Skin of body (tissue), 2 donors: ENCODE data around the gene KIAA0319L. TPM values are rescaled to one million over a fixed set of nuclear protein-coding genes. Genes with fewer than 3 reads are reported as not detected.

Experiments
- DNase-seq: peaks from one replicate; lab custom pipeline; 2025; lab: John Stamatoyannopoulos, UW
- total RNA-seq: library from RNA; depleted of rRNA; stranded (reverse); fragments of >200 nt; gene quantifications from one replicate; pipeline ENCODE4 v1.2.3, GENCODE V29; 2014

Gene KIAA0319L
- total RNA-seq, 1 donor from 2014 or later = 36.4 TPM

DNA sequence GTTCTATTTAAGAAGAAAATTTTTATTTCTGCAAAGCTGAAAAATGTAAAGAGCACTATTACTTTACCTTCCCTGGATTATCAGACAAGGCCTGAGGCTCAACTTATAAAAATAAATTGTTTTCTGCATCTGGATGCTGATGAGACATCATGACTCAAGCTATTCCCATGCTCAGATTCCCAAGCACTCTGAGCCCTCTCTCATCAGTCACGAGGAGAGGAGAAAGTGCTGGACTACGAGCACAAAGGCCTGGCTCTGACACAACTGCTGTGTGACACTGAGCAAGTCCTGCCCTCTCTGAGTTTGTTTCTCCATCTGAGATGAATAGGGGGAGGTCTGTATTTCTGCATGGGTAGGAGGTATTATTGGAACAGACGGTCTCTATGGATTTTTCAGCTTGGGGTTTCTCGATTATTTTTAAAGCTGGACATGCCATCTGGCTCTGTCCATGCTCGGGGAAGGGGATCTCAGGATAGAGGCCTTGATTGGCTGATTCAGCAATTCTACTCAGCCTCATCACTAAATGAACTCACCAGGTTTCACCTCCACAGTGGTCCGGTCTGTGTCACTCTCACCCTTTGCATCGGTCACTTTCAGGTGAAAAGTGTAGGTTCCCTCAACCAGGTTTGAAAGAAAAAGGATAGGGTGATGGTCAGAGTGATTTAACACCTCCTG, 107.7 kb downstream of the KIAA0319L start:
- DNase-seq = no peak

DNA sequence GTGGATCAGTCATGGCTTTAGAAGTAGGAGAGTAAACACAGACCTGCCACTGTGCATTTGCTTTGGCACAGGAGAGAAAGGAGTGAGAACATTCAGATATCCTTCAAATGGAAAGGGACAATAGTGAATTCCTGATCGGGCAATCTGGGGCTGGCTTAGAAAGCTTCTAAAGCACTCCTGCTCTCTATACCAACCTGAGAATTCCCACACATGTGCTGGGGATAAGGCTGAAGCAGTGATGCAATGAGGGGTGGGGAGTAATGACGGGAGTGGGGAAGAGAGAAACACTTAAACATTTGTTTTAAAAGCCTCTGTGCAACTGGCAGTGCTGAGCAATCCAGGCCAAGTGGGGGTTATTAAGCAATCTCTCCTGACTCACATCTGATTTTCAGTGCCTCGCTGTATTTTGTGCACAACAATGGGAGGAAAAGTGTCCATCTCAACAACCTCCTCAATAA, 108.8 kb downstream of the KIAA0319L start:
- DNase-seq = no peak

- DNase-seq = no peak
Measured at GRCh38 chr1:35447278-35447677, 109.9 kb downstream of the KIAA0319L start.

DNA sequence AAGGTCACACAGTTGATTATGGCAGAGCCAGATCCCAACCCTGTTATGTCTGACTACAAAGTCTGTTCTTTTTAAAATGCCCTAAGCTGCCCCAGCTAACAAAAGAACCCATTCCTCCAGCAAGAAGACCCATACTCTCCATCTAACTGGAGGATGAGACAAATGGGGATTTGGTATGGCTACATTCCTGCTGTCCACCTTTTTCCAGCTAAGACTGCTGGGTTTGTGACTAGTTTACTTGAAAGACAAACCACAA, 112.8 kb downstream of the KIAA0319L start:
- DNase-seq = no peak

GRCh38 chr1:35443768-35444518, 113.3 kb downstream of the KIAA0319L start:
- DNase-seq = no peak

DNA sequence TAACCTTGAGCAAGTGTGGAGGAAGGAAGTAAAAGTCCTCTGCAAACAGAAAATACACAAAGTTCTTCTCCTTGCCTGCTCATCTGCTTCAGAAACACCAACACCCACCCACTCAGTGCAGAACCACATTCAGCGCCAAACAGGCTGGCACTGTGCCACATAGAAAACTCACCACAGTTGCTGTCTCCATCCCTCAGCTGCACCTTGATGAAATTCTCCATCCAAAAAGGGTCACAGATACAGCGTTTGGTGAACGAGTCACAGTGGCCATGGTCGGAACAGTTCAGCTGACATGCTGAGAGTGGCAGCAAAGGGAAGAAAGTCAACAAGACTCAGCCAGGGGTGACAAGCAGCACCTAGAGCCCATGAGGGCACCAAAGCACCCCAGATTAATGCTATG, 114.5 kb downstream of the KIAA0319L start:
- no peak for DNase-seq

DNA sequence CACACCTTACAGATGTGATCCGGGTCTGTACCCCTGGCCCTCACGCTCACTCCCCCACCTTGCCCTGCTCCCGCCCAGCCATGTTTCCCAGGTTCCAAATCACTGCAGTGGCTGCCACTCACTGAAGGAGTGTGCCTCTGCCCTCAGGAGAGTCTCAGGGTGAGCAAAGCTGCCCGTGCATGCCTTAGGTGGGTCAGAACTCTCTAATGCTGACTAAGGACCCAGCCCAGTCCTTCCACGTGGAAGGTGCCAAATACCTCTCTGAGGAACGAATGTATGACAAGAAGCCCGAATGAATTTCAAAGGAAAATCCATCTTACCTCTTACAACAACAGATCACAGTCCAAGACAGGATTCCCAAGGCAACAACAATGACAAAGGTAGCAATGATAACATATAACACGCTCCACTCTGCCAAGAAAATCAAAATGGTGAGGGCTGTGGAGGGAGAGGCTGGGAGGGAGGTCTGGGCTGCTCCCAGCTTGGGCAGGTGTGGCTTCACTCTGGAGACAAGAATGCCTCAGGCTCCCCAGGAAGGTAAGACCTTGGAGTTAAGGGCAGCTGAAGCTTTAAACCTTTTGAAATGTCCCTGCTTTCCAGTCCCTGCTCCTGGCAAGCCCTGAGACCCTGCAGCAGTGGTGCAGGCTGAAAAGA, 115.2 kb downstream of the KIAA0319L start:
- no peak for DNase-seq

DNA sequence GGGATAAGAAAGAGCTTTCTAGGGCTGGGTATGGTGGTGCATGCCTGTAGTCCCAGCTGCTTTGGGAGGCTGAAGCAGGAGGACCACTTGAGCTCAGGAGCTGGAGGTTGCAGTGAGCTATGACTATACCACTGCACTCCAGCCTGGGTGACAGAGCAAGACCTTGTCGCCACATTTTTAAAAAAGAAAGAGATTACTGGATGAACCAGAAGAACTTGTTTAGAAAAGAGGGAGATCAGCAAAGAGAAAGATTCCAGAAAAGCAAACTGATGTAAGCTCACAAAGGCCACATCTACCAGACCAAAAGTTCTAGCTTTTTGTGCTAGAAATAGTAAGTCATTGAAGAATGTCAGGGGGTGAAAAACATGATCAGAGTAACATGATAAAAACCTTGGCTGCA, 117.6 kb downstream of the KIAA0319L start:
- no peak for DNase-seq

- DNase-seq = no peak
Measured at GRCh38 chr1:35437200-35437599, 120.0 kb downstream of the KIAA0319L start.

DNA sequence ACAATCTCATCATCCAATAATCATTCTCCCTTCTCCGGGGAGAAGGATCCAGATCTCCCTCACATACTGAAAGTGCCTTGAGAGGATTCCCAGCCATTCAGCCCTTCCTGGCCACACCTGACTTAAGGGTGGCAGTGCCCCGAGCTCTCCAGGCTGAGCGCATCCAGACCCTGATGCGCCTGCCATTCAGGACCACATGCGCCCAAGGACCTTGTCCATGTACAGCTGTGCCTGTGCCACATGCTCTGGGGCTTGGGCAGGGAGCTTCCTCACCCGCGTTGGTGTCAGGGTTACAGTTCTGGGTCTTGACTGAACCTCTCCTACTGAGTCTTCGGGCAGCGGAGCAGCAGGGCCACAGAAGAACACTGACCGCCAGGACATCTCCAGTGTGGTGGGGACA, 121.1 kb downstream of the KIAA0319L start:
- DNase-seq = no peak

GRCh38 chr1:35434703-35435102, 122.5 kb downstream of the KIAA0319L start:
- DNase-seq = no peak

- DNase-seq = no peak
Measured at GRCh38 chr1:35433714-35434113, 123.5 kb downstream of the KIAA0319L start.

GRCh38 chr1:35432231-35432630, 125.0 kb downstream of the KIAA0319L start:
- no peak for DNase-seq

DNA sequence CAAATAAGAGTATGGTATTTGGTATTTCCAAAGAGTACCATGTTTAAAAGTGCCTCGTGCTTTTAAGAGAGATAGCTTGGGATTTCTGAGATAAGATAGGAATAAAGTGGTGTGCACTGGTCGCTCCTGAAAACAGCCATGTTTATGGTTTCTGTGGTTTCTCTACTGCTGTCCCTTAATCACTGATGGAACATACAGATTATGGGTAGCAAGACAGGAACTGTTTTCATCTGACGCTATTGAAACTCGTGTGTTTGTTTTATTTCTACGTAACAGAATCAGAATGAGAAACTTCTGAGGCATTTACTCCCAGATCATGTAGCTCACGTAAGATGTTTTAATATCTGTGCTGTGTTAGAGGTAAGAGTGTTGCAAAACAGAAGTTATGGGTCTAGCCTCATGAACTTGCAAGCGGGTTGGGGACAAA, 126.0 kb downstream of the KIAA0319L start:
- DNase-seq = no peak

GRCh38 chr1:35430762-35431161, 126.4 kb downstream of the KIAA0319L start:
- DNase-seq = no peak

- no peak for DNase-seq
Measured at GRCh38 chr1:35428360-35428759, 128.8 kb downstream of the KIAA0319L start.

- no peak for DNase-seq
Measured at GRCh38 chr1:35426097-35426586, 131.1 kb downstream of the KIAA0319L start.

GRCh38 chr1:35408925-35409324, 148.3 kb downstream of the KIAA0319L start:
- DNase-seq = no peak

DNA sequence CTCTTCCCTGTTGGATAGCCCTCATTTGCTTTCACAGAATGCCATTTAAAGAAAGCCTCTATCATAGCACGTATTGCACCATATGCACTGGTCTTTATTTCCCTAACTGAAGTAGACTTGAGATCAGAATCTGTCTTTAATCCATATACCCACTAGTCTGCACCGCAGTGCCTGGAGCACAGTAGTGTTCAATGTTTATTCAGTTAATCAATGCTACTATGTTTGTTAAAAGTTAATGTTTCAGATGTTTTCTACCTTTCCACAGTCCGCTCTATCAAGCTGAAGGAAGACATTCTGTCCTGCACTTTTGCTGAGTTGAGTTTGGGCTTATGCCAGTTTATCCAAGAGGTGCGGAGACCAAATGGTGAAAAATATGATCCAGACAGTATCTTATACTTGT, 149.5 kb downstream of the KIAA0319L start:
- DNase-seq = no peak

- DNase-seq = no peak
Measured at GRCh38 chr1:35406103-35406502, 151.1 kb downstream of the KIAA0319L start.

DNA sequence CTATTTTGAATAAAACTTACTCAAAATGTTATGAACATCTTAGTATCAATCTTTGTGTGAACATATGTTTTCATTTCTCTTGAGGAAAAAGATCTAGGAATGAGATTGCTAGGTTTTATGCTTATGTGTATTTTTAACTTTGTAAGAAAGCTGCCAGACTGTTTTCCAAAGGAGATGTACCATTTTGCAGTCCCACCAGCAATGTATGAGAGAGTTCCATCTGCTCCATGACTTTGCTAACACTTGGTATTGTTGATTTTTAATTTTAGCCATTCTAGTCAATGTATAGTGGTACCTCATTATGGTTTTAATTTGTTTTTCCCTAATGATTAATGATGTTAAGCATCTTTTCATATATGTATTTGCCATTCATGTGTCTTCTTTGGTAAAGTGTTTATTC, 156.2 kb downstream of the KIAA0319L start:
- DNase-seq = no peak

DNA sequence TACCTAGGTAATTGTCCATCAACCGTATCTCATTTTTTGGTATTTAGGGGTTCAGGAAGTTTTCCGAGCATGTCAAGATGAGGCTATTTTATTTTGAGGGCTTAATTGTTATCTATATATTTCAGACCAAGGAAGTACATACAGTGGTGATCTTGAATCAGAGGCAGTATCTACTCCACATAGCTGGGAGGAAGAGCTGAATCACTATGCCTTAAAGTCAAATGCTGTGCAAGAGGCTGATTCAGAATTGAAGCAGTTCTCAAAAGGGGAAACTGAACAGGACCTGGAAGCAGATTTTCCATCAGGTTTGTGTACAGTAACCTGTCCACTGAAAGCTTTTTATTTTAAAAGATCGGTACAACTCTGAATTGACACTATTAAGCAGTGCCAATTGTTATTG, 158.5 kb downstream of the KIAA0319L start:
- no peak for DNase-seq

GRCh38 chr1:35394386-35394785, 162.8 kb downstream of the KIAA0319L start:
- no peak for DNase-seq
